Measurements from ENCODE around the gene UBR7. TPM values are rescaled to one million over a fixed set of nuclear protein-coding genes. Genes with fewer than 3 reads are reported as not detected.

UBR7 gene
- total RNA-seq, 2 experiments from 2014 or later, result 38.5 to 39.7 TPM

GRCh38 chr14:93240678-93241000 is 33.6 kb downstream of the UBR7 start:
- Mint-ChIP-seq H3K27ac (no peak overlapping the region), H3K4me3 (no peak overlapping the region), H3K4me1 (ENCODE audit: low read depth) (peaks cover 9% of the 10 kb centered on the region), H3K9me3 (no peaks in the 10 kb centered on the region), H3K36me3 (ENCODE audit: low read depth) (peaks cover 19% of the 10 kb centered on the region), H3K27me3 (no peaks in the 10 kb centered on the region)
- ChIA-PET POLR2A (no interaction called here), CTCF (no interaction called here)
- intact Hi-C loops (cut with micrococcal nuclease), result no loop called here
- ATAC-seq (no peak), DNase-seq (no peak)
- TF ChIP-seq, protein P1, sequence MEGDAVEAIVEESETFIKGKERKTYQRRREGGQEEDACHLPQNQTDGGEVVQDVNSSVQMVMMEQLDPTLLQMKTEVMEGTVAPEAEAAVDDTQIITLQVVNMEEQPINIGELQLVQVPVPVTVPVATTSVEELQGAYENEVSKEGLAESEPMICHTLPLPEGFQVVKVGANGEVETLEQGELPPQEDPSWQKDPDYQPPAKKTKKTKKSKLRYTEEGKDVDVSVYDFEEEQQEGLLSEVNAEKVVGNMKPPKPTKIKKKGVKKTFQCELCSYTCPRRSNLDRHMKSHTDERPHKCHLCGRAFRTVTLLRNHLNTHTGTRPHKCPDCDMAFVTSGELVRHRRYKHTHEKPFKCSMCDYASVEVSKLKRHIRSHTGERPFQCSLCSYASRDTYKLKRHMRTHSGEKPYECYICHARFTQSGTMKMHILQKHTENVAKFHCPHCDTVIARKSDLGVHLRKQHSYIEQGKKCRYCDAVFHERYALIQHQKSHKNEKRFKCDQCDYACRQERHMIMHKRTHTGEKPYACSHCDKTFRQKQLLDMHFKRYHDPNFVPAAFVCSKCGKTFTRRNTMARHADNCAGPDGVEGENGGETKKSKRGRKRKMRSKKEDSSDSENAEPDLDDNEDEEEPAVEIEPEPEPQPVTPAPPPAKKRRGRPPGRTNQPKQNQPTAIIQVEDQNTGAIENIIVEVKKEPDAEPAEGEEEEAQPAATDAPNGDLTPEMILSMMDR (IDR thresholded peaks at IDR 0.05), result no peak

DNA sequence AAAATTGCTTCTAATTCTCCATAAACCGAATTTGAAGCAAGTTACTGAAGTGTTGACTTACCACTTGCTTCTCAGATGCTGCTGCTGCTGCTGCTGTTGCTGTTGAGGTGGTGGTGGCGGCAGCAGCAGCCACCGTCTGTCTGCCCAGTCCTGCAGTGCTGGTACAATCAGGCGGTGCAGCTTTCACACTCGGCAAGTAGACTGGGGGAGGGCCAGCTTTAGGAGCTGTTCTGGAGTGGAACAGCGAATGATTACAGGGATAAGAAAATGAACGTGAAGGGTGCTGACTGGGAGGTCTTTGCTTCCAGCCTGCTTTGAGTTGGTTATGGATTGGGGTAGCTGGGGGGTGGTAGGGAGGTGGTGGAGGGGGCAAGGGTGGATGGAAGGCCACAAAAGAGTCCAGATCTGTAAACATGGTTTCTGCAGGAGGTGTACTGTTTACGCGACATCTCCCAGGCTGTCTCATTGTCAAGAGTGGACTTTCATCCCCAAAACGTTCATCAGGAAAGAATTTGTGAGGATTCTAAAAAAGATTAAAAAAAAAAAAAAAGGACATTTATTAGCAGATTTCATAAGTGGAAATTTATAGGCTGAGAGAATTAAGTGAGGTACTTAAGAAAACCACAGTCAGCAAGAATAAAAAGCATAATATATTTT is 38.8 kb downstream of the UBR7 start:
- intact Hi-C loops (cut with micrococcal nuclease), result no loop called here
- no peak for DNase-seq
- ChIA-PET CTCF (no interaction called here), POLR2A (interaction anchor here (1.3 kb wide), 1 partner anchor 10 kb away, joined by 3 read pairs; no protein-coding TSS in a partner anchor)
- no peak for ATAC-seq
- Mint-ChIP-seq H3K27ac (no peak overlapping the region), H3K36me3 (ENCODE audit: low read depth) (peaks cover 25% of the 10 kb centered on the region), H3K9me3 (no peaks in the 10 kb centered on the region), H3K4me3 (no peak overlapping the region), H3K27me3 (no peaks in the 10 kb centered on the region), H3K4me1 (ENCODE audit: low read depth) (no peaks in the 10 kb centered on the region)
- TF ChIP-seq, protein P1 (IDR thresholded peaks at IDR 0.05), result no peak

DNA sequence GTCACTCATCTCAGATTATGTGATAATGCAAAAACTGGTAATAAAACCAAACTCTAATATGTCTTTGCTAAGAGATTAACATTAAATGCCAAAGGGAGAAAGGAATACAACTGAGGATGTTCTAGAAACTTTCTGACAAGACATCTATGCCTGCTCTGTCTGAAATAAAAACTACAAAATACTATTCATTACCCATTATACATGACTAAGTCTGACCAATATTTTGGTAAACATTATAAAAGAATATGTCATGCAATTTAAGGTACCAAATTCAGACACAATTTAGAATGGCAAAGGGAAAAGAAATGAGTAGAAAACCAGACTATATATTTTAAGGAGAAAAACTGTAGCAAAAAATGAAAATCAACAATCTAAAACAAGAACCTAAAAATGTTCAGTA is 39.5 kb downstream of the UBR7 start:
- ATAC-seq, result no peak
- POLR2A ChIA-PET, result no interaction called here
- no peak overlapping the region for H3K27ac Mint-ChIP-seq
- no peaks in the 10 kb centered on the region for H3K4me1 Mint-ChIP-seq (ENCODE audit: low read depth)
- H3K27me3 Mint-ChIP-seq, result no peaks in the 10 kb centered on the region
- TF ChIP-seq, protein P1 (IDR thresholded peaks at IDR 0.05), result no peak
- H3K36me3 Mint-ChIP-seq (ENCODE audit: low read depth), result peaks cover 27% of the 10 kb centered on the region
- intact Hi-C loops (cut with micrococcal nuclease), result no loop called here
- no peaks in the 10 kb centered on the region for H3K9me3 Mint-ChIP-seq
- no peak for DNase-seq
- H3K4me3 Mint-ChIP-seq, result no peak overlapping the region
- CTCF ChIA-PET, result no interaction called here

- H3K9me3 Mint-ChIP-seq, result no peaks in the 10 kb centered on the region
- H3K4me3 Mint-ChIP-seq, result no peak overlapping the region
- H3K4me1 Mint-ChIP-seq (ENCODE audit: low read depth), result no peaks in the 10 kb centered on the region
- H3K27me3 Mint-ChIP-seq, result no peaks in the 10 kb centered on the region
- ChIA-PET POLR2A (no interaction called here), CTCF (interaction anchor here (1.3 kb wide), 1 partner anchor 10 kb away, joined by 5 read pairs; no protein-coding TSS in a partner anchor)
- TF ChIP-seq, protein P1 (IDR thresholded peaks at IDR 0.05), result no peak
- intact Hi-C loops (cut with micrococcal nuclease), result no loop called here
- DNase-seq, result no peak
- H3K27ac Mint-ChIP-seq, result no peak overlapping the region
- no peak for ATAC-seq
- peaks cover 15% of the 10 kb centered on the region for H3K36me3 Mint-ChIP-seq (ENCODE audit: low read depth)
Measured at GRCh38 chr14:93249128-93249831, 42.2 kb downstream of the UBR7 start.

GRCh38 chr14:93262446-93262845 is 55.4 kb downstream of the UBR7 start:
- Mint-ChIP-seq H3K4me1 (ENCODE audit: low read depth) (peaks cover 20% of the 10 kb centered on the region), H3K36me3 (ENCODE audit: low read depth) (peaks cover 15% of the 10 kb centered on the region), H3K27me3 (no peaks in the 10 kb centered on the region), H3K4me3 (no peak overlapping the region), H3K9me3 (no peaks in the 10 kb centered on the region), H3K27ac (no peak overlapping the region)
- intact Hi-C loops (cut with micrococcal nuclease), result no loop called here
- DNase-seq (no peak), ATAC-seq (no peak)
- POLR2A ChIA-PET, result no interaction called here
- TF ChIP-seq, protein P1 (IDR thresholded peaks at IDR 0.05), result no peak
- CTCF ChIA-PET, result interaction anchor here (0.9 kb wide), 1 partner anchor 26 kb away, joined by 3 read pairs; no protein-coding TSS in a partner anchor
